SW480 (cell line): Measurements from ENCODE around the gene MATN4.
"Not testable (repeated sequence)": the region's sequence is repeated elsewhere in the genome, so short reads cannot be mapped to it uniquely, and the experiment has no call there.

Source experiments
- DNase-seq: peaks from one replicate; pipeline ENCODE4 v3.0.0-alpha.2; 2016; ENCODE audit warnings: low spot score

Gene MATN4

GRCh38 chr20:45308117-45308778, at the start of gene MATN4:
Gene MATN4, minus strand, starts transcription at chr20:45308299. Its CDS starts 2,717 bp downstream, at chr20:45305582.
- no peak for DNase-seq

GRCh38 chr20:45355209-45356084, 47.3 kb upstream of the MATN4 start:
- peak; percentile 57 for DNase-seq

GRCh38 chr20:45354423-45355208, 46.5 kb upstream of the MATN4 start:
- no peak for DNase-seq

DNA sequence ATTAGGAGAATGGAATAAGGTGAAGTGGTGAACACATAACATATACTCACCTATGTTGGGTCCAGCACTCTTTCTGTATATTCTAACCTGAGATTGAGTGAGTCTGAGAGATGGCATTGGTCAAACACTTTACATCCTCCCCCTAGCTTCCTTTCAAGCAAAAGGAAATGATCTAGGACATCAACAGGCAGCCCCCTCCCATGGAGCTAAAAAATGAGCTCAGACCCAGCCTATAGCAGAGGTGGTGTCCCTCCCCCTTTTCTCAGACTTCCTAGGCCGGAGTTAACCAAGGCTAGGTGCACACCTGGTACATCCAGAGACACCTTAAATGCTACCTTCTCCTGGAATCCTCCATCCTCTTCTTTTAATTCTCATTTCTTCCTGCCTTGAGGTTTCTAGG, 45.6 kb upstream of the MATN4 start:
- no peak for DNase-seq

- no peak for DNase-seq
Observed at GRCh38 chr20:45352729-45353128, 44.6 kb upstream of the MATN4 start.

DNA sequence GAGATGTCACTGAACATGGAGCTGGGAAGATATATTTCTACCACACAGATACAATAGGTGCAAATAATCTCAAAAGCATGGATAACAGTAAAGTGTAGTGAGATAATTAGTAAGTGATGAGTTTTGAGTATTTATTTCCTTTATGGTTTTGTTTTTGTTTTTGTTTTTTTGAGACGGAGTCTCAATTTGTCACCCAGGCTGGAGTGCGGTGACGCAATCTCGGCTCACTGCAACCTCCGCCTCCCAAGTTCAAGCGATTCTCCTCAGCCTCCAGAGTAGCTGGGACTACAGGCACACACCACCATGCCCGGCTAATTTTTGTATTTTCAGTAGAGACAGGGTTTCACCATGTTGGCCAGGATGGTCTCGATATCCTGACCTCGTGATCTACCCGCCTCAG, 42.7 kb upstream of the MATN4 start:
- DNase-seq = not testable (repeated sequence)

DNA sequence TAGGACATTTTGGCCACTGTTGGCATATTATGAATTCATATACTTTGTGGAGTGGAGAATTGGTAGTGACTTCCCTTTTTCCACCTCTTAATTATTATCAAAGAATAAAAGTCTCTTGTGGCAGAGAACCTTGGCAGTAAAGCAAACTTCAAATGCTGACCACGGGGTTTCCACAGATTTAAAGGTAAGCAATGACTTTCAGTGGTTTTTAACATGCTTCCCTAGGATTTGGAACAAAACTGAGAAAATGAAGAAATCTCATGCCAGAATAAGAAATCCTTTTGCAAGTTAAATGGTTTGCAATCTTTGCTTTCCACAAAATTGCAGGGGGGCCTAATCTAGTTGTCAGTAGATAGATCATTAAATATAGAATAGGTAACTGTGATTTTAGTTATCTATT, 42.1 kb upstream of the MATN4 start:
- DNase-seq = no peak

DNA sequence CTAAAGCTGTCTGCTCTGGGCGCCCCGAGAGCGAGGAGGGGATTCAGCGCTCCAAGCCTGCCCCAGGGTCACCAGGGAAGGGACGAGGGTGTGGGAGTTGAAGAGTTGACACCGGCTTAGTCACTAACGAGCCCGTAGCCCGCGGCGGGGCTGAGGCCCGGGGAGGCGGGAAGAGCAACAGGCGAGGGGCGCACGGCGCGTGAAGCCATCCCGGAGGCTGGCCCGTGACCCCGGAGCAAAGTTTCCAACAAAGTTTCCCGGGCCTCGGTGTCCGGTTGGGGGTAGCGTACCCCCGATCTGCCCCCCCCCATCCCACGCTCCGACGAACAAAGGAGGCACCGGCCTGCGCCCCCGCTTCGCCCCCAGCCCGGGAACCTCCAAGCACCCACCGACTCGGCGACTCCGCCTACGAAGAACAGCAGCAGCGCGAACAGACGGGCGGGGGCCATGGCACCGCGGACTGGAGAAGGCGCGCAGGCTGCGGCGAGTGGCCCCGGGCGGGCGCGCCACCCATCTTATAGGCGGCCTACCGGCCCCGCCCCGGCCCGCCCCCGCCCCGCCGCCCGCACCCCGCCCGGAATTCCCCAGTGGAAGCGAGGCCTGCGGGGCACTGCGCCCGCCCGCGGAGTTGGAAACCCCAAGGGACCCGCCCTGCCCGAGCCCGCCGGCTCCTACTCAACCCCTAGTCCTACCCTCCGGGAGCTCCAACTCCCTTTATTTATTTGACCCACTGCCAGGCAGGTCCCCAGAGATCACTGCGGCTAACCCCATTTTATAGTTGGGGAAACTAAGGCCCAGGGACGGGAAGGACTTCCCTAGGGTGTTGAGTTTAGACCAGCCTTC, 40.1 kb upstream of the MATN4 start, which contains the start of gene SDC4:
TSS of gene SDC4 (minus strand) at position 489 of the 843 bp plus-strand sequence. CDS start at position 449, 40 bp downstream.
- peak; percentile 77 for DNase-seq

GRCh38 chr20:45347297-45347935, 39.3 kb upstream of the MATN4 start:
- DNase-seq = no peak

DNA sequence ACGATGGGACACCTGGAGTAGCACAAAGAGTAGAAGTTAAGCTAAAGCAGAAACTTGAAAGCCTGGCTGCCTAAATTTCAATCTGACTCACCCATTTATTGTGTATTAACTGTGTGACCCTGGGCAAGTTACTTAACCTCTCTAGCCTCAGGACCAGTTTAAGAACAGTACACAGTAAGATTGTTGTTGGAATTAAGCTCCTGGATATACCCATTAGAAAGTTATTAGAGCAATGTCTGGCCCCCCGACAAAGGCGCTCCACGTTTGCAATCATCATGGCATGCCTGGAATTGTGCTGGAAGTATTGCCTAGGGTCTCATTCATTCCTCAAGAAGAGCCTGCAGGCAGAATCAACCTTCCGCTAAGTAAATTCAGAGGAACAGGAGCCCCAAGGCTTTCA, 38.8 kb upstream of the MATN4 start:
- no peak for DNase-seq

- DNase-seq = no peak
Observed at GRCh38 chr20:45346291-45346718, 38.2 kb upstream of the MATN4 start.

DNA sequence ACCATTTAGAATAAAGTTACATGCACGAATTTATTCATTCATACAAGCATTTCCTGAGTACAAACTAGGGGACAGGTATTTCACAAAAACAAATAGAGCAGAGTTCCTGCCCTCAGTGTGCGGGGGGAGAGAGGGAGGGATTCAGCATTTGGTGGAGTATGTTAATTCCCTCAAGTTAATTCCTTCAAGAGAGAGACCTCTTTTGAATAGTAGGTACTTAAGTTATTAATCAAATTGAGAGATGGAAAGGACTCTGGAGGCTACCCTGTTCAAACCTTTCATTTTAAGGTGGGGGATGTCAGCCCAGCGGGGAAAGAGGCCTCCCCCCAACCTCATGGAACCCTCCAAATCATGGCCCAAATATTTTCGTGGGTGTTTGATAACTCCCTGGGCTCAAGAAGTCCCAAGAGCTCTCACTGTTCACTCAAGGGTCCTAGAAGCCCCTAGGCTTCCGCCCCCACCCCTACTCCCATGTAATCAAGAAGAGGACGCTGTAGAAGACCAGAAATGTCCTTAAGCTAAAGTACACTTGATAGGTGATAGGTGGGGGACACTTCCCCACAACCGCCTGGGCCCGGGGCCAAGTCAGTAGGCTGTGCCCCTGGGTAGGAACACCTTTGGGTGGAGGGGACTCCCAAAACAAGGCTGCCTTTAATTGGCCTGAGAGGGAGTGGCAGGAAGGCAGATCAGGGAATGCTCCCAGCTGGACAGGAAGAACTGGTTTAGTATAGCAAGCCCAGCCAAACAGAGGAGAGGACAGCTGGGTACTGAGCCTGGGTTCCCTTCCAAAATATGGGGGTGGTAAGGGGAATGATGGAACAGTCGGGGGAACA, 37.2 kb upstream of the MATN4 start:
- DNase-seq = peak; percentile 50

GRCh38 chr20:45344168-45344860, 36.2 kb upstream of the MATN4 start:
- DNase-seq = peak; percentile 92

DNA sequence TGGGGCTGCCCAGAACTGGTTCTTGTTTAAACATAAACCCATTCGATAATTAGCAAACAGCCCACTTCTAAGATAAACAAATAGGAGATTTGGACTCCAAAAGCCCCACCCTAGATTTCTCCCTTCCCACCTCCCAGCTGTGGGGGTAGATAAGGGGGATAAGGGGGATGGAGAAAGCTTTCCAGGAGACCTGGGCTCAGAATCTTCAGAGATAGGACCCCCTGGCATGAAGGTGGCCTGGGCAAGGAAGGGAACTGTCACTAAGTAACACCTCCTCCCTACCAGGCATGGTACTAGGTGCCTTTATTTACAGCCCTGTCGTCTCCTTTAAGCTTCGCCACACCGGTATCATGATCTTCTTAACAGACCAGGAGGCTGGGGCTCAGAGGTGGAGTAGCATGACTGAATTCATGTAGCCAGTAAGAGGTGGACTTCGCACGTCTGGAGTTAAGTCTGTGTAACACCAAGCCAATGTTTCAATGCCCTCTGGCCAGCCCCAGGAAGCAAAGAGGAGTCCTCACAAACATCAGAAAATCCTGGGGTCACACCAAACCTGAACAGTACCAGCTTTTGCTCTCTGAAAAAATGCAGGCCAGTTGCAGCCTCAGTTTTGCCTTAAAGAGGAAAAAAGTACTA, 35.6 kb upstream of the MATN4 start:
- DNase-seq = no peak

- no peak for DNase-seq
Observed at GRCh38 chr20:45342855-45343531, 34.9 kb upstream of the MATN4 start.

- DNase-seq = peak; percentile 64
Observed at GRCh38 chr20:45341939-45342854, 34.1 kb upstream of the MATN4 start.

- no peak for DNase-seq
Observed at GRCh38 chr20:45341579-45341938, 33.5 kb upstream of the MATN4 start.
